GM18858 (cell line): ENCODE data around the gene P4HA3.

Experiments used
- ATAC-seq: cut with Tn5 transposase; IDR thresholded peaks from one replicate; pipeline ENCODE4 v1.9.1; 2021; ENCODE audit not compliant: unreplicated experiment

P4HA3 gene

GRCh38 chr11:74268456-74268855, 43.0 kb downstream of the P4HA3 start:
- ATAC-seq, result no peak

- no peak for ATAC-seq
Observed at GRCh38 chr11:74267014-74267413, 44.4 kb downstream of the P4HA3 start.

- ATAC-seq, result no peak
Observed at GRCh38 chr11:74265256-74265655, 46.2 kb downstream of the P4HA3 start.

GRCh38 chr11:74262725-74263124, 48.7 kb downstream of the P4HA3 start:
- no peak for ATAC-seq

- ATAC-seq, result no peak
Observed at GRCh38 chr11:74257959-74258553, 53.4 kb downstream of the P4HA3 start.

- no peak for ATAC-seq
Observed at GRCh38 chr11:74256378-74257133, 54.9 kb downstream of the P4HA3 start.

- ATAC-seq, result no peak
Observed at GRCh38 chr11:74255741-74256375, 55.6 kb downstream of the P4HA3 start.

- no peak for ATAC-seq
Observed at GRCh38 chr11:74253361-74253760, 58.1 kb downstream of the P4HA3 start.

- ATAC-seq, result no peak
Observed at GRCh38 chr11:74249496-74249895, 61.9 kb downstream of the P4HA3 start.

- ATAC-seq, result no peak
Observed at GRCh38 chr11:74248469-74248868, 63.0 kb downstream of the P4HA3 start.

- ATAC-seq, result no peak
Observed at GRCh38 chr11:74238243-74238642, 73.2 kb downstream of the P4HA3 start.

- ATAC-seq, result no peak
Observed at GRCh38 chr11:74237541-74237940, 73.9 kb downstream of the P4HA3 start.

GRCh38 chr11:74235121-74235520, 76.3 kb downstream of the P4HA3 start:
- ATAC-seq, result no peak

- ATAC-seq, result no peak
Observed at GRCh38 chr11:74233683-74234082, 77.8 kb downstream of the P4HA3 start.

GRCh38 chr11:74232311-74232950, 79.0 kb downstream of the P4HA3 start:
- ATAC-seq, result no peak

GRCh38 chr11:74226907-74227306, 84.5 kb downstream of the P4HA3 start:
- ATAC-seq, result no peak

GRCh38 chr11:74225565-74225964, 85.9 kb downstream of the P4HA3 start:
- no peak for ATAC-seq

- ATAC-seq, result no peak
Observed at GRCh38 chr11:74221816-74222215, 89.6 kb downstream of the P4HA3 start.

- ATAC-seq, result no peak
Observed at GRCh38 chr11:74220376-74220775, 91.1 kb downstream of the P4HA3 start.
